OCI-LY1 (cell line): ENCODE results near the gene CLEC12A.

ENCODE experiments used
- CTCF ChIP-seq: fragments of 200-600 bp; sonication (generic), shearing (Covaris generic); IDR thresholded peaks from 2 replicates; pipeline ENCODE4 v1.5.1; 2017; ENCODE audit warnings: mild to moderate bottlenecking, antibody characterized with exemption, low read length, moderate library complexity, mixed read lengths
- EZH2 ChIP-seq: fragments of 200-600 bp; sonication (generic), shearing (Covaris generic); IDR thresholded peaks from 2 replicates; pipeline ENCODE4 v1.8.0; 2017; ENCODE audit warnings: borderline replicate concordance, mixed run types, mild to moderate bottlenecking, antibody characterized with exemption, low read length, moderate library complexity, mixed read lengths

DNA sequence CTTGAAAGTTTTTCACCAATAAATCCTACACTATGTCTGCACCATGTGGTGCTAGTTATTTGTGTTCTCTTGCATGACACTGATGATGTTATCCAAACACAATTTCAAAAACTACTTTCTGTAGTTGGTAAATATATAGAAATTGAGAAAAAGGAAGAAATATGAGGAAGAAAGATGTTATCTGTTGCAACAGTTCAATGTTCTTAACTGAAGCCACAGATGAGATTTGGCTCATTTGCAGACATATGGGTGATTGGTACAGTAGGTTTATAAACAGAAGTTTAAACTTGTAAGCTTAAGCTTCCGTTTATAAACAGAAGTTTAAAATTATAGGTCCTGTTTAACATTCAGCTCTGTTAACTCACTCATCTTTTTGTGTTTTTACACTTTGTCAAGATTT is at the start of gene CLEC12A:
- TF ChIP-seq CTCF (no peak), EZH2 (no peak)
